HuH-7.5 (cell line): ENCODE measurements around the gene SERPINA9.
A peak's percentile ranks its signal among the peaks of the same experiment; 100 is the strongest.
"Not testable (repeated sequence)": the region's sequence is repeated elsewhere in the genome, so short reads cannot be mapped to it uniquely, and the experiment has no call there.

Experiments used
- DNase-seq: peaks from one replicate; pipeline ENCODE4 v3.0.0; 2011; ENCODE audit warnings: low spot score

The SERPINA9 gene

GRCh38 chr14:94486883-94487282 is 10.9 kb upstream of the SERPINA9 start:
- no peak for DNase-seq

- peak; percentile 71 for DNase-seq
Measured at GRCh38 chr14:94485944-94486841, 10.2 kb upstream of the SERPINA9 start.

- DNase-seq = no peak
Measured at GRCh38 chr14:94484481-94484880, 8.5 kb upstream of the SERPINA9 start.

- no peak for DNase-seq
Measured at GRCh38 chr14:94483729-94484275, 7.8 kb upstream of the SERPINA9 start.

GRCh38 chr14:94483071-94483451 is 7.1 kb upstream of the SERPINA9 start:
- DNase-seq = no peak

GRCh38 chr14:94482132-94483070 is 6.4 kb upstream of the SERPINA9 start:
- not testable (repeated sequence) for DNase-seq

- DNase-seq = no peak
Measured at GRCh38 chr14:94481468-94482131, 5.6 kb upstream of the SERPINA9 start.

GRCh38 chr14:94480809-94481208 is 4.8 kb upstream of the SERPINA9 start:
- no peak for DNase-seq

GRCh38 chr14:94478420-94478819 is 2.4 kb upstream of the SERPINA9 start:
- DNase-seq = no peak

- DNase-seq = no peak
Measured at GRCh38 chr14:94474581-94475031, 1.4 kb downstream of the SERPINA9 start.

- DNase-seq = no peak
Measured at GRCh38 chr14:94473666-94474410, 2.2 kb downstream of the SERPINA9 start.

- no peak for DNase-seq
Measured at GRCh38 chr14:94472842-94473241, 3.2 kb downstream of the SERPINA9 start.

GRCh38 chr14:94471045-94471444 is 5.0 kb downstream of the SERPINA9 start:
- DNase-seq = no peak

GRCh38 chr14:94470311-94470710 is 5.7 kb downstream of the SERPINA9 start:
- no peak for DNase-seq

GRCh38 chr14:94469261-94469660 is 6.7 kb downstream of the SERPINA9 start:
- DNase-seq = no peak

GRCh38 chr14:94467728-94468520 is 8.1 kb downstream of the SERPINA9 start:
- DNase-seq = no peak

GRCh38 chr14:94466706-94467370 is 9.2 kb downstream of the SERPINA9 start:
- no peak for DNase-seq

GRCh38 chr14:94465042-94465441 is 11.0 kb downstream of the SERPINA9 start:
- DNase-seq = no peak

- DNase-seq = no peak
Measured at GRCh38 chr14:94464290-94464689, 11.7 kb downstream of the SERPINA9 start.
